IMR-90 (cell line): ENCODE data around the gene B3GALT4.

Source experiments
- BHLHE40 ChIP-seq: fragments of 150-350 bp; IDR thresholded peaks from 2 replicates; pipeline ENCODE4 v1.6.1; 2016; ENCODE audit warnings: mild to moderate bottlenecking, low read depth, low read length
- CEBPB ChIP-seq: IDR thresholded peaks from 2 replicates; pipeline ENCODE4 v1.6.1; 2012; ENCODE audit warnings: low read depth, low read length, improper control_type of control experiment
- CHD1 ChIP-seq: IDR thresholded peaks from 2 replicates; pipeline ENCODE4 v1.6.1; 2012; ENCODE audit warnings: low read depth, low read length, improper control_type of control experiment
- MAFK ChIP-seq: IDR thresholded peaks from 2 replicates; pipeline ENCODE4 v1.6.1; 2012; ENCODE audit warnings: low read depth, low read length, improper control_type of control experiment
- NFE2L2 ChIP-seq: fragments of 150-350 bp; IDR thresholded peaks from 2 replicates; pipeline ENCODE4 v1.6.1; 2016; ENCODE audit warnings: low read depth, mild to moderate bottlenecking, low read length
- POLR2A ChIP-seq: IDR thresholded peaks from 2 replicates; pipeline ENCODE4 v1.6.1; 2012; ENCODE audit warnings: mild to moderate bottlenecking, low read depth, low read length
- RAD21 ChIP-seq: IDR thresholded peaks from 2 replicates; pipeline ENCODE4 v1.6.1; 2012; ENCODE audit warnings: low read length, improper control_type of control experiment
- RCOR1 ChIP-seq: IDR thresholded peaks from 2 replicates; pipeline ENCODE4 v1.6.1; 2012; ENCODE audit warnings: mild to moderate bottlenecking, low read length, improper control_type of control experiment; ENCODE audit not compliant: insufficient replicate concordance
- RFX5 ChIP-seq: IDR thresholded peaks from 2 replicates; pipeline ENCODE4 v1.8.0; 2012; ENCODE audit warnings: low read depth, mild to moderate bottlenecking, low read length, moderate library complexity
- TF ChIP-seq, protein P1 (sequence below): fragments of 150-350 bp; IDR thresholded peaks from 2 replicates; pipeline ENCODE4 v1.6.1; 2017; ENCODE audit warnings: mild to moderate bottlenecking, antibody characterized with exemption, low read length, low read depth
- TF ChIP-seq, protein P2 (sequence below): conservative IDR thresholded peaks from 2 replicates; pipeline ENCODE4 v1.5.1; 2012; ENCODE audit warnings: mild to moderate bottlenecking, low read depth, low read length, improper control_type of control experiment
- TF ChIP-seq, protein P3 (sequence below): fragments of 150-350 bp; IDR thresholded peaks from 2 replicates; pipeline ENCODE4 v1.6.1; 2016; ENCODE audit warnings: low read depth, mild to moderate bottlenecking, low read length, moderate library complexity, borderline replicate concordance

DNA sequence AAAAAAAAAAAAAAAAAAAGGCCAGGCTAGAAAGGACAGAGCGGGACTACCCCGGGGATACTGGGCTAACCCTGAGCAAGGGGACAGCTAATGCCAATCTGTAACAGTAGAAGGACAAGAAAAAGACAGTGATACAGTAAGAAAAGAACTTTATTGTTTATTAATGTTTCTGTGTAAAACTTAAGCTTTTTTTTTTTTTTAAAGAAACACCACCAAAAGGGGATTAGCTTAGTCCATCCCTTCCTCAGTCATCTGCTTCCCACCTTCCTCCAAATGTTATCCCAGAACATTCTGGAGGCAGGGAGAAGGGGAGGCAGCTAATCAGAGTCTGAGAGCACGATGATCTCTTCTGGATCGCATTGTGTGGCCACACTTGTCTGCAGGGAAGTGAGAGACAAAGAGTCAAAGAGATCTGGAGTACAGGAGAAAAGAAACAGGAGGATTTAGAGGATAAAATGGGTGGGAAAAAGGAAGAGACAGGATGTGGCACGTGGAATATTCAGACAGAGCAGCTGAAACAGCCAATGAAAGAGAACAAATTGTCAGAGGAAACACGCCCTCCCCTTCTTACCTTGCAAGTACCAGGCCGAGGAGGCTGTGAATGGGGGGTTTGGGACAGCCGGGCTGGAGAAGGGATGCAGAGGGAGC, 41.6 kb downstream of the B3GALT4 start:
- TF ChIP-seq, protein P1, sequence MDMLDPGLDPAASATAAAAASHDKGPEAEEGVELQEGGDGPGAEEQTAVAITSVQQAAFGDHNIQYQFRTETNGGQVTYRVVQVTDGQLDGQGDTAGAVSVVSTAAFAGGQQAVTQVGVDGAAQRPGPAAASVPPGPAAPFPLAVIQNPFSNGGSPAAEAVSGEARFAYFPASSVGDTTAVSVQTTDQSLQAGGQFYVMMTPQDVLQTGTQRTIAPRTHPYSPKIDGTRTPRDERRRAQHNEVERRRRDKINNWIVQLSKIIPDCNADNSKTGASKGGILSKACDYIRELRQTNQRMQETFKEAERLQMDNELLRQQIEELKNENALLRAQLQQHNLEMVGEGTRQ = no peak
- TF ChIP-seq RAD21 (no peak), POLR2A (no peak), MAFK (no peak), RFX5 (no peak), CEBPB (no peak), CHD1 (no peak), NFE2L2 (no peak), BHLHE40 (no peak), RCOR1 (no peak)
- TF ChIP-seq, protein P2, sequence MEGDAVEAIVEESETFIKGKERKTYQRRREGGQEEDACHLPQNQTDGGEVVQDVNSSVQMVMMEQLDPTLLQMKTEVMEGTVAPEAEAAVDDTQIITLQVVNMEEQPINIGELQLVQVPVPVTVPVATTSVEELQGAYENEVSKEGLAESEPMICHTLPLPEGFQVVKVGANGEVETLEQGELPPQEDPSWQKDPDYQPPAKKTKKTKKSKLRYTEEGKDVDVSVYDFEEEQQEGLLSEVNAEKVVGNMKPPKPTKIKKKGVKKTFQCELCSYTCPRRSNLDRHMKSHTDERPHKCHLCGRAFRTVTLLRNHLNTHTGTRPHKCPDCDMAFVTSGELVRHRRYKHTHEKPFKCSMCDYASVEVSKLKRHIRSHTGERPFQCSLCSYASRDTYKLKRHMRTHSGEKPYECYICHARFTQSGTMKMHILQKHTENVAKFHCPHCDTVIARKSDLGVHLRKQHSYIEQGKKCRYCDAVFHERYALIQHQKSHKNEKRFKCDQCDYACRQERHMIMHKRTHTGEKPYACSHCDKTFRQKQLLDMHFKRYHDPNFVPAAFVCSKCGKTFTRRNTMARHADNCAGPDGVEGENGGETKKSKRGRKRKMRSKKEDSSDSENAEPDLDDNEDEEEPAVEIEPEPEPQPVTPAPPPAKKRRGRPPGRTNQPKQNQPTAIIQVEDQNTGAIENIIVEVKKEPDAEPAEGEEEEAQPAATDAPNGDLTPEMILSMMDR = no peak
- TF ChIP-seq, protein P3, sequence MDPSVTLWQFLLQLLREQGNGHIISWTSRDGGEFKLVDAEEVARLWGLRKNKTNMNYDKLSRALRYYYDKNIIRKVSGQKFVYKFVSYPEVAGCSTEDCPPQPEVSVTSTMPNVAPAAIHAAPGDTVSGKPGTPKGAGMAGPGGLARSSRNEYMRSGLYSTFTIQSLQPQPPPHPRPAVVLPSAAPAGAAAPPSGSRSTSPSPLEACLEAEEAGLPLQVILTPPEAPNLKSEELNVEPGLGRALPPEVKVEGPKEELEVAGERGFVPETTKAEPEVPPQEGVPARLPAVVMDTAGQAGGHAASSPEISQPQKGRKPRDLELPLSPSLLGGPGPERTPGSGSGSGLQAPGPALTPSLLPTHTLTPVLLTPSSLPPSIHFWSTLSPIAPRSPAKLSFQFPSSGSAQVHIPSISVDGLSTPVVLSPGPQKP = no peak
